HUDEP-2 (cell line): ENCODE results near the gene STC2.
"Not testable (repeated sequence)": the region's sequence is repeated elsewhere in the genome, so short reads cannot be mapped to it uniquely, and the experiment has no call there.

Experiments
- DNase-seq, 76 experiments: peaks; one replicate each; lab custom pipeline; 2025; ENCODE audit not compliant: unreplicated experiment in 76 of 76; lab: John Stamatoyannopoulos, UW

The STC2 gene, protein sequence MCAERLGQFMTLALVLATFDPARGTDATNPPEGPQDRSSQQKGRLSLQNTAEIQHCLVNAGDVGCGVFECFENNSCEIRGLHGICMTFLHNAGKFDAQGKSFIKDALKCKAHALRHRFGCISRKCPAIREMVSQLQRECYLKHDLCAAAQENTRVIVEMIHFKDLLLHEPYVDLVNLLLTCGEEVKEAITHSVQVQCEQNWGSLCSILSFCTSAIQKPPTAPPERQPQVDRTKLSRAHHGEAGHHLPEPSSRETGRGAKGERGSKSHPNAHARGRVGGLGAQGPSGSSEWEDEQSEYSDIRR

DNA sequence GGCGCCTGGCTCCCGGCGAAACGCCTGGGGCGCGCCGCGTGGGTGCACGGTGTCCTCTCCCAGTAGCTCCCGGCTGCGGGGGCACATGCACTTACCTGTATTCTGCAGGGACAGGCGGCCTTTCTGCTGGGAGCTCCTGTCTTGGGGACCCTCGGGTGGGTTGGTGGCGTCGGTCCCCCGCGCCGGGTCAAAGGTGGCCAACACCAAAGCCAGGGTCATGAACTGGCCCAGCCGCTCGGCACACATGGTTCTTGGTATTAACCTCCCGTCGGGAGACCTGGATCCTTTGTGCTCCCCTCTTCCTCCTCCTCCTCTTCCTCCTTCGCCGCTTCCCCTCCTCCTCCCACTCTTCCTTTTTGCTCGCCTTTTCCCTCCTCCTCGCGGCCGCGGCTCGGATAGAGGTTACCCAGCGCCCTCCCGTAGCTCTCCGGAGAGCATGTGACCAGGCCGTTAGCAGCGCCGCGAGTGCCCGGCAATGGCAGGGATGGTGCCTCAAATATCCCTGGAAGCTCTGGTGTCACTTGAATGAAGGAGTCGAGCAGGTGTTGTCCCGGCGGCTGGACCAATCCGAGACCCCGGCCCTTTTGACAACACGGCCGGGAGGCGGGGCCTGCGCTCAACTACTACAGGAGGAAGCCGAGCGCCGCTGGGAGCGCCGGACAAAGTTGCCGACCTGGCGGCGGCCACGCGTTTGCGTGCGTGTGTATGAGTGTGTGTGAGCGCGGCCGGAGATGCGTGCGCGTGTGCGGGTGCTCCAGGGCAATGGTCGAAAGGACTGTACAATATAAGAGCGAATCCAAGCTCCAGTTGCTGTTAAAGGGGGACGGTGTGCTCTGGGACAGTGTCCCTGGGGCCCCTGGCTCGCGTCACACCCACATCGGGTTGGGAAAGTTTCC lies at the start of gene STC2:
Gene STC2 (minus strand): TSS at position 467 of the 896 bp plus-strand sequence. CDS start 221 bp downstream, at position 246.
- DNase-seq: peak in 48 of 76 experiments; percentile 4 to 57 (median 26)

DNA sequence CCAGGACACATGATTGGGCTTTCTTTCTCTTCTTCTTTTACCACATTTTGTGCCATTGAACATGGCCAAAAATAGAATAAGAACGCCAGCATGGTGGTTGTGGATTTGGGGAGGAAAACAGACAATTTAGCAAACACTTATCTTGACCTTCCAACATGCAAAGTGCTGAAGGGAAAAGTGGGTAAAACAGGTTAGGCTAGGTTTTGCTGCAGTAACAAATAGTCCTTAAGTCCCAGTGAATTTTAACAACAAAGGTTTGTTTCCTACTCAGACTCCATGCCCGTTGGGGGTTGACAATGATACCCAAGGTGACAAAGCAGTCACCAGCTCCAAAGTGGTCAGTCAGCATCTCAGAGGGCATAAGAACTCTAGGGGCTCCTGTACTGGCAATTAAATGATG lies 43.2 kb upstream of the STC2 start:
- DNase-seq: no peak

DNA sequence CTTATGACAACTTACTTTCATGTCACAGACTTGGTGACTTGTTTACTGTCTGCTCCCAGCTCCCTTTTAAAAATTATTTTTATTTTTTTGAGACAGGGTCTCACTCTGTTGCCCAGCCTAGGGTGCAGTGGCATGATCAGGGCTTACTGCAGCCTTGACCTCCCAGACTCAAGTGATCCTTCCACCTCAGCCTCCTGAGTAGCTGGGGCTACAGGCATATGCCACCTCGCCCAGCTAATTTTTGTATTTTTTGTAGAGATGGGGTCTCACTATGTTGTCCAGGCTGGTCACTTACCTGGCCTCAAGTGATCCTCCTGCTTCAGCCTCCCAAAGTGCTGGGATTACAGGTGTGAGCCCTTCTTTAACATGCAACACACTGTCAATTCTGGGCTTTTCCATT lies 35.2 kb upstream of the STC2 start:
- DNase-seq: not testable (repeated sequence)

DNA sequence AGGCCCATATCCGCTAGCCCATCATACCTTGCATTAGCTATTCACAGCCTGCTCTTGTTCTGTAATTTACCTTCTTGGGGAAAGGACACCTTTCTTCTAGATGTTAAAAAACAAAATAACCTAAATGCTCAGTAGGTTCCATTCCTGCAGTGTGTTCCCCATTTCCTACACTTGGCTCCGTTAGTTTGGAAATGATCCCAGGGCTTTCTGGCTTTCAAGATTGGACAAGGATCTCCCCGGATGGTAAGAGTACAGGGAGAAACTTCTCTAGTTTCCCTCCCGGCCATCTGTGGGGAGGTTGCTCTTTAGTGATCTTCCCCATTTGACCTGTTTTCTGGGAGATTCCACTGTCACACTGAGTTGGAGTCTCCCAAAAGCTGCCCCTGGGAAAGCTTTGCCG lies 27.3 kb upstream of the STC2 start:
- no peak for DNase-seq

DNA sequence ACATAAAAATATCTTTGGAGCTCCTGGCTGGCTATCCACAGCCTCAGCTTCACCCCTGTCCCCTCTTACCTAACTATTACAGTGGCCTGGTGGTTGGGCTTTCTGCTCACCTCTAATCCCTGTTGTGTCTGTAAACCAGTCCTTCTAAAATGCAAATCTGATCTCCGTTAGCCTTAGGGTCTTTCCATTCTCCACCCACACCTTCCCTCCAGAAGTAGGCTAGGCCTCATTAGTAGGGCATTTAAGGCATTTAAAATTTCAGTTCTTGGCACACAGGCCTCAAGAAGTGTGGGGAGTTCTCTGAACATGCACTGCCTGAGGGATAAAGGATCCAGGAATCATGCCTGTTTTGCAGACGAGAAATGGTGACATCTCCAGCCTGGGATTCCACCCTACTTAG lies 26.4 kb upstream of the STC2 start:
- no peak for DNase-seq

DNA sequence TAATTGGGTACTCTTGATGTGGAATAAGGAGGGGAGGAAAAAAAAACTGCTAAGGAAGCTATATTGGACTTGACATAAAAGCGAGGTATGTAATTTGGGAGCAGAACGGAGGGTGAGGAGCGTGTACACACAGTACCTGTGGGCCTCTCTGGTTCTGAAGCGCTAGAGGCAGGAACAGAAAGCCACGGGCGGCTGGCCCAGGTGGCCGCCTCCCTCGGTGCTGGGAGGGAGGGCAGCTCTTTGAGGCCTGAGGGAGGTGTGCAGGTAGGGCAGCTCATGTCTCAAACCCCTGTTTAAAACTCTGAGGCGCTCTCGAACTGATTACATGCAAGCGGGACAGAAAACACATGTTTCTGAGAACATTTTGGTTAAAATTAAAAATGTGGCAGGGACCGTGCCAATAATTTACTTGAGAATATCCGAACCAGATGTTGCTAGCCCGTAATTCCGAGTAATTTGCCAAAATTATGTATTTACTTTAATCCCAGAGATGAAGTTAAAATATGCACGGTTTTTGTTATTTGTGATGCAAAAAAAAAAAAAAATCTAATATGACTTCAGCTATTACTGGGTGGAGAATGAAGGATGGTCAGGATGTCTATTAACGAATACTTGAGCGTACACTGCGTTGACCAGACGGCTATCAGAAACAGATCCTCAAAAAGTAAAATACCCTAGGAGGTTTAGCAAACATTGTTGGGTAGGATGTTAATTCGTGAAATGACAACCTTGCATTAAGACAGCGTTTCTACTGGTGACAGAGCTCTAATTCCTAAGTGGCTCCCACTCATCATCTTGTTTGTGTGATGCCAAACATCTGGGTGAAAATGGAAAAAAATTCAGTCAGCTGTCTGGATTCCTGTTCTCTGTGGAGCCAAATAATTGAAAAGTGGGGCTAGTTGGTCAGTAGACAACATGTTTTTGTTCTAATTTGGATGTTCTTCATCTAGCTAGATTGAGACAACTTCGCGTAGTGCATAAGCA lies 24.4 kb upstream of the STC2 start:
- no peak for DNase-seq

DNA sequence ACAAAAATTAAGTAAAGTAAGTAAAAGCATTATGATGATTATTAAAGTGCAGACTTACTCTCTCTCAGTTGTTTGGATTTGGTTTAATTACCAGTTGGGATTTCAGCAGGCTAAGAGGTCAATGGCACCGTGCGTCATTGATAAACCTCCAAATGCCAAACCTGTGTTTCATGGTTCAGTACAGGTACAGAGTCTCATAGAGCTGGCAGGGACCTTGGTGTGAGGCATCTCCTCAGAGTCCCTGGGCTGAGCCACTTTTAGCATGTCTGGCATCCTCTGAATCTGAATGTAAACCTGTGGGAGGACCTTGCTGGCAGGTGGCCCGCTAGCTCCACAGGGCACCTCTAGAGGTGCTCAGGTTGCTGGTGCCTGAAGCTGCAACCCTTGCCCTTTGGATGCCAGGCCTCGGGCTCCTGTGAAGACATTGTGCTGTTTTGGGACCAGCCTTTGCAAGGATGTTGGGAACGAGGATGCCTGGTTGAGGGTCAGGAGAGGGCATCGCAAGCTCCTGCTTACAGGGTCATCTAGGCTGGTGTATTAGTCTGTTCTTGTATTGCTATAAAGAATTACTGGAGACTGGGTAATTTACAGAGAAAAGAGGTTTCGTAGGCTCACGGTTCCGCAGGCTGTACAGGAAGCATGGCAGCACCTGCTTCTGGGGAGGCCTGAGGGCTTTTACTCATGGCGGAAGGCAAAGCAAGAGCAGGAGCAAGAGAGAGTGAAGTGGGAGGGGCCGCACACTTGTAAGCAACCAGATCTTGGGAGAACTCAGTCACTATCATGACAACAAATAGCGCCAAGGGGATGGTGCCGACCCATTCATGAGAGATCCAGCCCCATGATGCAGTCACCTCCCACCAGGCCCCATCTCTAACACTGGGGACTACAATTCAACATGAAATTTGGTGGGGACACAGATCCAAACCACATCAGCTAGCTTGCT lies 14.9 kb upstream of the STC2 start:
- DNase-seq: no peak

DNA sequence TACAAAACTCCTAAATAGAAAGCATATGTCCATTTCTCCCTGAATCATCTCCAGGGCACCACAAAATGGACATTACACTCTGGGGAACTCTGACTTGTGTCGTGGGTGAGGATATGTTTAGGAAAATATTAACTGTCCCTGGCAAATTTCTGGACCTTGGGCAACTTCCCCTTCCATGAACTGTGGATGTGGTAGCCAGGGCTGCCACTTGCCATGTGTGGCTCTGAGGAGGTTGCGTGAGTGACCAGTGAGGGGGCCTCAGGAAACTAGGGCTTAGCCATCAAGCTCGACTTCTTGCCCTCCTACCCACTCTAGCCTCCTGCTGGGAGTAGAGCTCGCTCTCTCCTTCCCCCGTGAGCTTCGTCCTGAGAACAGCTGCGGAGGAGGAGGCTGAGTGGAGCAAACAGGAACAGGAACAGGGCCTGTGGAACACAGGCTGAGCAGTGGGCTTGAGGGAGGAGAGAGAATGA lies 13.8 kb upstream of the STC2 start:
- DNase-seq: no peak

DNA sequence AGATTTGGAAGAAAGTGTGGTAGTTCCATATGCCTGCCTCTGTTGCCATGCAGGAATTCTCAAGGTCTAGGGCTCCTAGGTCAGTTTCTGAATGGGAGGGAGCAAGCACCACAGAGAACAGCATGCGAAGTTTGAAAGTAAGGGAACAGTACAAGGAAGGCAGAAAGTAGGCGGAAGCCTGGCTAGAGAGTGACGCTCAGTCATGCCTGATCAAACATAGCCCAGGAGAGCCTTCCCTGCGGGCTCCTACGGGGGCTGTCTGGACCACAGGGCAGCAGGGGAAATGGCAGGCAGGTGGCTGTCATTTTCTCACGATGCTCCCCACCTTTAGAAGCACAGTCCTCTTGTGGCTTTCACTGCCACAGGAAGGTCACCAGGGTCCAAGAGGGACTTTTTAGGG lies 12.8 kb upstream of the STC2 start:
- DNase-seq: no peak

DNA sequence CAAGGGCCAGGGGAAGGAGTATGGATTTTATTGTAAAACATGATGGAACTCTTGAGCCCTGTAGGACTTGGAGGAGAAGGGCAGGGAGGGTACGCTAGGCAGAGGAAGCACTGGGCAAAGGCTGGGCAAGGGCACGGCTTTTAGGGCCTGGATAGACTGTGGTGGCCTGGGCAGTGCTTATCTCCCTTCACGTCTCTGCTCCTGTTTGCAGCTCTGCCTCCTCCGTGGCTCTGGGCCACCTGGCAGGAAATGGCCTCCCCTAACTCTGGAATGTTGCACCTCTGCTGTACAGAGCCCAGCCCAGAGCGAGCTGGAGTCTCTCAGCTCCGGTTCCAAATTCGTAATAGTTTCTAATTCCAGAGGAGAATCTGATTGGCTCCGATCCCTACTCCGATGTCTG lies 12.2 kb upstream of the STC2 start:
- no peak for DNase-seq

DNA sequence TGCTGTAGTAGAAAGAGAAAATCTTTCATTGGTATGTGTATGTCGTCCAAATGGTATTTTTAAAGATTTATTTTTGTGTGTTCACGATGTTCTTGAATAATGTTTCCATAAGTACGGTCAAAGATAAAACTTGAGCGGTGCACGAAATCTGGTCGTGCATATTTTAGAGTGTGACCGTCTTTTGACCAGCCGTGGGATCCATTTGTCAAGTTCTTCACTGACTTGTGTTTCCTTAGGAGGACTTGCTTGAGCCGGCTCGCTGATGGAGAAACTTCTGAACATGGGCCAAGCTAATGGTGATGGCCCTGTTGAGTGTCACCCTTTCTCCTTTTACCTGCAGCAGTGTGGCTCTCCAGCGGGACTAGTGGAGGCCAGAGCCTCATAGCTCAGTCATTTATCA lies 11.1 kb upstream of the STC2 start:
- no peak for DNase-seq

DNA sequence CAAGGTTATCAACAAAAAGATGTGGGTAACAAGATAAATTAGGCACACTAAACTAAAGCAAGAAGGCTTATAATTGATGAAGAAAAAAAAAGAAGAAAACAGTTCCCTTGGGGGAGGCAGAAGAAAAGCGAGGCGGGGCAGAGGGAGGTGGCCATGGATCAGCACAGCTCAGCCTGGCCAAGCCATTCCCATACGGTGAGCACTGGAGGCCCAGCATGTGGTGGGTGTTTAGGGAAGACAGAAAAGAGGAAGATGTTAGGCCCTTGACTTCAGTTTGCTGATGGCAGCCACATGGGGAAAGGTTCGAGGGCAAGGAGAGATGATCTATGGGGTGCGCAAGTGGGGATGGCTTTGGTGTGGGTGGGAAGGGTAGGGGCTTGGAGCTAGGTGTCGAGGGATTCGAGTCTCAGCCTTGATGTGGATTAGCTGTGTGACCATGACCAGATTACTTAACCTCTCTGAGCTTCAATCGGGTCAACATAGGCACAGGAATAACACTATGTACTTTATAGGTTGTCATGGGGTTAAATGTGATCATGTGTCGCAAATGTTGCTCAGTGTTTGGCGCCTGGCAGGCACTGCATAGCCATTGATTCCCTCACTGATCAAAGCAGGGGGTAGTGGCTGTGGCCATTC lies 10.3 kb upstream of the STC2 start:
- no peak for DNase-seq

DNA sequence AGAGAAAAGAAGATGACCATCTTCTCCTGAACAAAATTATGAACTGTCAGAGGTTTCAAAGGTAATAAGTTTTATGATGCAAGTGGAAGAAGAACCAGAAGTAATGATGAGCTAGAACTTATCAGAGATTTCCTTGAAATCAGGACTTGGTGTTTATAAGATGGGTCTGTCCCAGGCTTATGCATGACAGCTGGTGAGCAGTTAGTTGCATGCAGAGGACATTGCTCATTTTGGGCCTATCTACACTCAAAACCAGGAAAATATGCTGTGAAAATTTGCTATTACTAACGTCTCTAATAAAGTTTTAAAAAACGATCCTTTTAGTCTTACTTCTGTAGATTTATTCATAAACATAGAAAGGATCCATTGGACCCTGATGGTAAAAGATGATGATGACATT lies 6.6 kb upstream of the STC2 start:
- DNase-seq: no peak

DNA sequence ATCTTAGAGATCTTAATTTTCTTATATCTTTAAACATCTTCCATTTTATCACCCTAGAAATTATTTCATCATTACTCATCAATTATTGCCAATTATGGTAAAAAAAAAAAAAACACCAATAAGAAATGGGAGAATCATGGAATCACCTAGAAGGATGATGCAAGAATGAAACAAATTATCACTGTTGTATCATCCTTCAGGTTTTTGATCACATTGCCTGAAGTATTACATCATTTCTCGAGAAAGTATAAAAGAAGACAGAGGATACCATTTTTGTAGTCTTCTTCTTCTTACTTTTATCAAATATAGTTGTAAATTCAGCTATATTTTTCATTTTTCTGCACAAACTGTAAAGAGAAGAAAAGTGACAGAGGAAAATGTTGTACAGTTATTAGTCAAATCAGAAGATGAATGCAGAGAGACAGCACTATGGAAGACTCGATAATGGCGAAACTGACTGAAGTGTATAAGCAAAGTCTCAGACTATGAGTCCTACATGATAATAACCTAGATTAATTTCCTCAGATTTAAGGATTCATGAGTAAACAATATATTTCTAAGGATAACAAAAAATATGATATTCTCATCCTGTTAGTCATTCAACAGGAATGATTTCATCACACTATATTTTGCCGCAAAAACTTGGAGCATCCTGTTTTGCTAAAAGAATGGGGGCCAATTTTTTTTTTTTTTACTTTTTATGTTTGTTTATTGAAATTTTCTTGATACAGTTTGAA lies 5.9 kb upstream of the STC2 start:
- no peak for DNase-seq

DNA sequence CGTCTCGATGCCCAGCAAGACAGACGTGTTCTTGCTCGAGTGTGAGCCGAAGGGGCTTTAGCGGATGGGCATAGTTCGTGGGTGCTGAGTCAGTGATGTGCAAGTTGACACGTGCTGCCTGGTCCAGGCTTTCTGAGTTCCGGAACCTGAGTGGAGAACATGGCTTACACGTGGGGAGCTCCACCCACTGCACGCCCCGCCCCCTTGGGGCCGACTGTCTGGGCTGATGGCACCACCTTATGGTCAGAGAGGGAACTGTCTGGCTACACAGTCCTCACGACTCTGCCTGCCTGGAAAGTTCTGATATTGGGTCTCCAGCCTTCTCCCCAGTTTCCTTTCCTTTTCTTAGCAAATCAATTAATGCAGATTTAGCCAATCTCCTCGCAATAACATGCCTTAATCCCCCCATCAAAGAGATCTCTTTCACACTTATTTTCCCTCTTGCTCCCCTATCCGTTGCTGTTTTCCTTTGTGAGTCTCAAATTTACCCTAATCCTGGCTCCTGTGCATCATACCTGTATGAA lies 3.8 kb upstream of the STC2 start:
- DNase-seq: peak in 72 of 76 experiments; percentile 14 to 87 (median 69)

DNA sequence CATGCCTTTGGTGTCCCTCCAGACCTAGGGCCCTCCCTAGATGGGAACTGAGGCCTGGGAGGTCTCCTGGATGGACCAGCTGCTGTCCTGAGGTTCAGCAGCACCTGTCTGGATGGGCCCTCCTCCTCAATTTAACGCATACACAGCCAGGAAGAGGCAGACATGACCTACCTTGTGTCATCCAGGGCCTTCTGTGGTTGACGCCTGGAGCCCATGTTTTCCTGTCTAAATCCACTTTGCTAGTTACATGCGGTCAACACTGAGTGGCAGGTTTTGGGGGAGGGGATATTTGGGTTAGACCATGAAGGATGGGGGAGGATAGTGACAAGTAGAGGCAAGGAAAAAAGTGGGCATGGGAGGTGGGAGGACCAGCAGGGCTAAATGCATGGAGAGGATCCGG lies 3.1 kb upstream of the STC2 start:
- no peak for DNase-seq

DNA sequence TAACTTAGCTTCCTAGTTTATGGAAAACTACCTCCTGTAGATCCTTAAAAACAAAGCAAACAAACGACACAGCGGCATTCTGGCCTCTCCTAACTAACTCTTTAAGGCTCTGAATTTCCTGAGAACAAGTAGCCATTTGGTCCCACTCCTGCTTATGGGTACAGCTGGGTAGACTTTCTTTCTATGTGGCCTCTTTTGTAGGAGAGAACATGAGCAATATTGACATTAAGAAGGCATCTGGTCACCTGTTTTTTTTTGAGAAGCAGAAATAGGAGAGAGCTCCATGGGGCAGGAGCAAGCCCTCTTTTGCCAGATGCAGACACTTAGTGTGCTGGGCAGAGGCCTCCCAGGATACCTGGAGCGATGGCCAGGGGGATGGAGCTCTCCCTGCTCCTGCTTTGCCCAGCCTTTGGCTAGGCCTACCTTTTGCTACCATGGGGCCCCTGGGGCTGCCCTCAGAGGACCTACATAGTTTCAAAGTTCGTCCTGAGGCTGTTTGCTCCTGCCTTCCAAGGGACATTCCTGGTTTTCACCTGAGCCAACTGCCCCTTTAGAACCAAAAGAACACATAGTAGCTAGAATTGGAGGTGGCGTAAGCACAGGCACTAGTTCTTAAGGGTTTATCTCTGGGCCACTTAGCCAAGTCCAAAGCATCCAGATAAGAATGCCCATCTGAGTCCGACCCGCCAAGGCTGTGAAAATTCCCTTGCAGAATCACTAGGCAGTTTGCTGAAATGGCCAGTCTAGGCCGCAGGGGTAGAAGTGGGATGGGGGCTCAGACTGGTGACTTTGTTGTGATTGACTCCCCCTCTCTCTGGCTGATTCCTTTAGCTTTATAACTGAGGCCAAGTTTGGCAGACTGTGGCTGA lies 2.4 kb upstream of the STC2 start:
- DNase-seq: no peak
